ENCODE data around the gene EXOSC5. TPM values are rescaled to one million over a fixed set of nuclear protein-coding genes. Genes with fewer than 3 reads are reported as not detected.
A peak's percentile ranks its signal among the peaks of the same experiment; 100 is the strongest.

The EXOSC5 gene
- total and polyA plus RNA-seq, 9 of the 15 experiments (the other 6 are each of a cell fraction or from before 2014, with no cell fraction given): 10.9 to 75.5 (median 37.8) TPM

DNA sequence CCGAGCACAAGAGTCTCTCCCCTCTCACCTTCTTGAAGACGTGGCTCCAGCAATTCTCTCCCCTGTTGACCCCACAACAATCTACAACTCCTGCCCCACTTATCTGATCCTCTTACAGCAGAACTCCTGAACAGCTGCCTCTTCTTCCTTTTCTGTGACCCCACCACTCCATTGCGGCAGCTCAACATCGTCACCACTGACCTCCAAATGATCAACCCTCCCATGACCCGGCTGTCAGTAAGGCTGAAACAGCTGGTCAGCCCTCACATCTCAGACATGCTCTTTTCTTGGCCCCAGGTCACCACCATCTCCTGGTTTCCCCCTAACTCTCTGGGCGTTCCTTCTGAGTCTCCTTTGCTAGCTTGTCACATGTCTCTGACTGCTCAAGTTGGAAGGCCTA lies 1.8 kb downstream of the EXOSC5 start (continued):
- TF ChIP-seq KDM2B (CRISPR knock-in tag; IDR thresholded peaks at IDR 0.05) (no peak), DACH1 (IDR thresholded peaks at IDR 0.05; ENCODE audit: partially characterized antibody) (peak; percentile 89), STAT5A (IDR thresholded peaks at IDR 0.05; ENCODE audit: borderline replicate concordance, low read length) (no peak), ATF2 (CRISPR knock-in tag; IDR thresholded peaks at IDR 0.05) (no peak), RBM39 (optimal IDR thresholded peaks at IDR 0.05; ENCODE audit: low read depth, low read length) (no peak), MTA2 (IDR thresholded peaks at IDR 0.05; ENCODE audit: low read depth) (no peak), SP2 (IDR thresholded peaks at IDR 0.05; ENCODE audit: extremely low read depth, low read depth, low read length, poor library complexity, severe bottlenecking) (no peak), MYNN (IDR thresholded peaks at IDR 0.05) (no peak), MYNN (CRISPR knock-in tag; IDR thresholded peaks at IDR 0.05) (no peak), FOXK2 (conservative IDR thresholded peaks at IDR 0.05 in 1 of 2, IDR thresholded peaks at IDR 0.05 in 1 of 2; ENCODE audit: low read depth in 2 of 2) (peak in 1 of 2 experiments; percentile 50; a peak in 2 of 4 replicates), CAMTA2 (CRISPR knock-in tag; conservative IDR thresholded peaks at IDR 0.05) (no peak), RUNX1 (IDR thresholded peaks at IDR 0.05; ENCODE audit: low read depth) (no peak), ZNF699 (CRISPR knock-in tag; IDR thresholded peaks at IDR 0.05; ENCODE audit: insufficient replicate concordance) (no peak), NCOA4 (IDR thresholded peaks at IDR 0.05; ENCODE audit: partially characterized antibody) (no peak), E2F4 (CRISPR knock-in tag; IDR thresholded peaks at IDR 0.05; ENCODE audit: low read depth) (no peak), ZNF311 (CRISPR knock-in tag; IDR thresholded peaks at IDR 0.05) (no peak), COPS2 (conservative IDR thresholded peaks at IDR 0.05) (no peak), STAG1 (CRISPR knock-in tag; IDR thresholded peaks at IDR 0.05; ENCODE audit: borderline replicate concordance) (no peak), NR1H2 (CRISPR knock-in tag; IDR thresholded peaks at IDR 0.05) (no peak), MCM7 (IDR thresholded peaks at IDR 0.05) (no peak), ZSCAN29 (IDR thresholded peaks at IDR 0.05) (no peak), ZNF232 (CRISPR knock-in tag; IDR thresholded peaks at IDR 0.05) (no peak), ESRRB (CRISPR knock-in tag; IDR thresholded peaks at IDR 0.05; ENCODE audit: borderline replicate concordance) (no peak), EHMT2 (IDR thresholded peaks at IDR 0.05) (no peak), HIVEP1 (CRISPR knock-in tag; IDR thresholded peaks at IDR 0.05) (no peak), UBTF (IDR thresholded peaks at IDR 0.05; ENCODE audit: borderline replicate concordance in 1 of 2, low read depth in 2 of 2, low read length in 2 of 2) (no peak)
- TF ChIP-seq, protein P1, sequence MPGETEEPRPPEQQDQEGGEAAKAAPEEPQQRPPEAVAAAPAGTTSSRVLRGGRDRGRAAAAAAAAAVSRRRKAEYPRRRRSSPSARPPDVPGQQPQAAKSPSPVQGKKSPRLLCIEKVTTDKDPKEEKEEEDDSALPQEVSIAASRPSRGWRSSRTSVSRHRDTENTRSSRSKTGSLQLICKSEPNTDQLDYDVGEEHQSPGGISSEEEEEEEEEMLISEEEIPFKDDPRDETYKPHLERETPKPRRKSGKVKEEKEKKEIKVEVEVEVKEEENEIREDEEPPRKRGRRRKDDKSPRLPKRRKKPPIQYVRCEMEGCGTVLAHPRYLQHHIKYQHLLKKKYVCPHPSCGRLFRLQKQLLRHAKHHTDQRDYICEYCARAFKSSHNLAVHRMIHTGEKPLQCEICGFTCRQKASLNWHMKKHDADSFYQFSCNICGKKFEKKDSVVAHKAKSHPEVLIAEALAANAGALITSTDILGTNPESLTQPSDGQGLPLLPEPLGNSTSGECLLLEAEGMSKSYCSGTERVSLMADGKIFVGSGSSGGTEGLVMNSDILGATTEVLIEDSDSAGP (CRISPR knock-in tag; IDR thresholded peaks at IDR 0.05): no peak
